GM12891 (cell line): ENCODE measurements around the gene ZFHX3.

Source experiments
- POLR2A ChIP-seq: IDR thresholded peaks from 2 replicates; pipeline ENCODE4 v1.6.1; 2011; ENCODE audit warnings: low read depth, low read length, control low read depth
- POLR2AphosphoS5 ChIP-seq: IDR thresholded peaks from 2 replicates; pipeline ENCODE4 v1.6.1; 2011; ENCODE audit warnings: low read depth, low read length, control low read depth
- SPI1 ChIP-seq: IDR thresholded peaks from 2 replicates; pipeline ENCODE4 v1.6.1; 2011; ENCODE audit warnings: low read depth, low read length, control low read depth
- TAF1 ChIP-seq: IDR thresholded peaks from 2 replicates; pipeline ENCODE4 v1.6.1; 2011; ENCODE audit warnings: low read depth, low read length, control low read depth

GRCh38 chr16:73062001-73062616 lies 14.2 kb upstream of the ZFHX3 start:
- no peak for TF ChIP-seq POLR2A
- TF ChIP-seq SPI1: no peak
- TF ChIP-seq POLR2AphosphoS5: no peak
- TF ChIP-seq TAF1: no peak
